Neural progenitor cell (in vitro differentiated cells): Measurements from ENCODE around the gene ARHGAP21. TPM values are rescaled to one million over a fixed set of nuclear protein-coding genes. Genes with fewer than 3 reads are reported as not detected.
A peak's percentile ranks its signal among the peaks of the same experiment; 100 is the strongest.
"Not testable (repeated sequence)": the region's sequence is repeated elsewhere in the genome, so short reads cannot be mapped to it uniquely, and the experiment has no call there.

Experiments
- DNase-seq: peaks from one replicate; pipeline ENCODE4 v3.0.0-alpha.2; 2016; ENCODE audit warnings: low spot score
- H2AFZ ChIP-seq: fragments of 200-600 bp; sonication (generic); replicated peaks from 2 replicates; pipeline ENCODE4 v1.6.1; 2016; ENCODE audit warnings: antibody characterized with exemption
- H3F3A ChIP-seq: fragments of 200-600 bp; sonication (generic); 2 replicates; pipeline ENCODE4 v1.6.1; 2016; ENCODE audit warnings: antibody characterized with exemption, low read depth
- H3K27ac ChIP-seq: fragments of 200-600 bp; sonication (generic); 2 replicates; pipeline ENCODE4 v1.5.1; 2016; ENCODE audit warnings: mild to moderate bottlenecking
- H3K27me3 ChIP-seq: fragments of 200-600 bp; sonication (generic); 2 replicates; pipeline ENCODE4 v1.6.1; 2016; ENCODE audit warnings: mild to moderate bottlenecking, moderate library complexity
- H3K36me3 ChIP-seq: fragments of 200-600 bp; sonication (generic); 2 replicates; pipeline ENCODE4 v1.5.1; 2016
- H3K4me1 ChIP-seq: fragments of 200-600 bp; sonication (generic); 2 replicates; pipeline ENCODE4 v1.6.1; 2016; ENCODE audit warnings: mixed run types
- H3K4me2 ChIP-seq: fragments of 200-600 bp; sonication (generic); 2 replicates; pipeline ENCODE4 v1.6.1; 2016
- H3K4me3 ChIP-seq: fragments of 200-600 bp; sonication (generic); 2 replicates; pipeline ENCODE4 v1.5.1; 2016
- H3K79me2 ChIP-seq: fragments of 200-600 bp; sonication (generic); 2 replicates; pipeline ENCODE4 v1.6.1; 2016; ENCODE audit warnings: low read depth
- H3K9ac ChIP-seq: fragments of 200-600 bp; sonication (generic); 2 replicates; pipeline ENCODE4 v1.6.1; 2016
- H3K9me3 ChIP-seq: fragments of 200-600 bp; sonication (generic); 2 replicates; pipeline ENCODE4 v1.5.1; 2016; ENCODE audit warnings: low read depth
- H4K20me1 ChIP-seq: fragments of 200-600 bp; sonication (generic); 2 replicates; pipeline ENCODE4 v1.6.1; 2016; ENCODE audit warnings: low read depth
- H3K27ac Mint-ChIP-seq: 3 replicates; pipeline ENCODE4 v1.8.0; 2021; ENCODE audit warnings: mixed read lengths
- H3K27me3 Mint-ChIP-seq: 2 replicates; pipeline ENCODE4 v1.8.0; 2022; ENCODE audit warnings: low read depth, mild to moderate bottlenecking, inconsistent platforms, moderate library complexity, mixed read lengths; ENCODE audit not compliant: insufficient read depth
- H3K36me3 Mint-ChIP-seq: 3 replicates; pipeline ENCODE4 v1.8.0; 2021; ENCODE audit warnings: mixed read lengths
- H3K4me1 Mint-ChIP-seq: 3 replicates; pipeline ENCODE4 v1.8.0; 2021; ENCODE audit warnings: mixed read lengths
- H3K4me3 Mint-ChIP-seq: 3 replicates; pipeline ENCODE4 v1.8.0; 2021; ENCODE audit warnings: mild to moderate bottlenecking, moderate library complexity, mixed read lengths
- H3K9me3 Mint-ChIP-seq: 3 replicates; pipeline ENCODE4 v1.8.0; 2020; ENCODE audit warnings: mixed read lengths
- CTCF ChIP-seq: fragments of 200-600 bp; sonication (generic); IDR thresholded peaks from 2 replicates; pipeline ENCODE4 v1.5.1; 2017; ENCODE audit warnings: antibody characterized with exemption, mild to moderate bottlenecking
- EZH2 ChIP-seq: fragments of 200-600 bp; sonication (generic); IDR thresholded peaks from 2 replicates; pipeline ENCODE4 v1.6.1; 2017; ENCODE audit warnings: antibody characterized with exemption, mild to moderate bottlenecking, moderate library complexity
- EZH2phosphoT487 ChIP-seq: fragments of 200-600 bp; sonication (generic); IDR thresholded peaks from 2 replicates; pipeline ENCODE4 v1.6.1; 2017; ENCODE audit warnings: antibody characterized with exemption
- total RNA-seq: library from RNA; depleted of rRNA; stranded (reverse); fragments of >200 nt; gene quantifications from 2 replicates; pipeline ENCODE4 v1.2.3, GENCODE V29; 2015; ENCODE audit warnings: low replicate concordance

ARHGAP21 gene
- total RNA-seq, result 58.8 and 65.7 TPM in 2 replicates

GRCh38 chr10:24723788-24724380 lies at the start of gene ARHGAP21:
Gene ARHGAP21 (minus strand): TSS chr10:24723887. CDS start chr10:24721899, 1,988 bp downstream.
- Histone ChIP-seq H3K27ac (peak within 1 kb of the TSS; percentile 60), H3K4me1 (peaks cover 27% of the 10 kb centered on the region), H3K4me3 (peak within 1 kb of the TSS; percentile 98), H3K9ac (peak within 1 kb of the TSS; percentile 76), H3K4me2 (peak within 1 kb of the TSS; percentile 95), H3K9me3 (no peaks in the 10 kb centered on the region), H2AFZ (peak within 1 kb of the TSS; percentile 93), H3F3A (peaks cover 8% of the 10 kb centered on the region), H3K36me3 (no peaks in the 10 kb centered on the region), H3K79me2 (peaks cover 44% of the 10 kb centered on the region), H3K27me3 (peaks cover 7% of the 10 kb centered on the region), H4K20me1 (peaks cover 35% of the 10 kb centered on the region)
- no peaks in the 10 kb centered on the region for H3K9me3 Mint-ChIP-seq
- TF ChIP-seq CTCF, result no peak
- no peak for TF ChIP-seq EZH2phosphoT487
- TF ChIP-seq EZH2, result no peak
- H3K4me1 Mint-ChIP-seq, result peaks cover 24% of the 10 kb centered on the region
- peak within 1 kb of the TSS; percentile 96 for H3K4me3 Mint-ChIP-seq
- no peaks in the 10 kb centered on the region for H3K27me3 Mint-ChIP-seq
- DNase-seq, result peak; percentile 73
- H3K36me3 Mint-ChIP-seq, result peaks cover 6% of the 10 kb centered on the region
- H3K27ac Mint-ChIP-seq, result peak within 1 kb of the TSS; percentile 95

- Mint-ChIP-seq H3K4me1 (no peaks in the 10 kb centered on the region), H3K27ac (no peak overlapping the region), H3K4me3 (no peak overlapping the region), H3K27me3 (no peaks in the 10 kb centered on the region), H3K9me3 (no peaks in the 10 kb centered on the region), H3K36me3 (no peaks in the 10 kb centered on the region)
- no peak overlapping the region for H3K4me2 ChIP-seq
- no peaks in the 10 kb centered on the region for H4K20me1 ChIP-seq
- no peak for DNase-seq
- H3F3A ChIP-seq, result no peaks in the 10 kb centered on the region
- H3K4me1 ChIP-seq, result no peaks in the 10 kb centered on the region
- H3K79me2 ChIP-seq, result no peaks in the 10 kb centered on the region
- H3K36me3 ChIP-seq, result no peaks in the 10 kb centered on the region
- H3K4me3 ChIP-seq, result no peak overlapping the region
- no peak overlapping the region for H3K9ac ChIP-seq
- no peaks in the 10 kb centered on the region for H3K9me3 ChIP-seq
- no peak overlapping the region for H2AFZ ChIP-seq
- H3K27me3 ChIP-seq, result no peaks in the 10 kb centered on the region
- no peak for TF ChIP-seq CTCF
- TF ChIP-seq EZH2, result no peak
- no peak for TF ChIP-seq EZH2phosphoT487
- no peak overlapping the region for H3K27ac ChIP-seq
Measured at GRCh38 chr10:24771943-24772694, 48.4 kb upstream of the ARHGAP21 start.

GRCh38 chr10:24764991-24765390 lies 41.3 kb upstream of the ARHGAP21 start:
- H3K9me3 Mint-ChIP-seq, result peaks cover 29% of the 10 kb centered on the region
- not testable (repeated sequence) for H3K36me3 ChIP-seq

More at GRCh38 chr10:24764991-24765390, 41.3 kb upstream of the ARHGAP21 start:
- peaks cover 14% of the 10 kb centered on the region for H3K4me1 Mint-ChIP-seq
- H3K4me1 ChIP-seq, H3K4me3 ChIP-seq, H3K9ac ChIP-seq, H3K9me3 ChIP-seq, H3K27ac Mint-ChIP-seq, DNase-seq, H2AFZ ChIP-seq, H3F3A ChIP-seq, H3K27me3 ChIP-seq, H3K4me2 ChIP-seq, H3K27ac ChIP-seq, H3K4me3 Mint-ChIP-seq, H3K36me3 Mint-ChIP-seq, H4K20me1 ChIP-seq, H3K27me3 Mint-ChIP-seq, H3K79me2 ChIP-seq: not testable (repeated sequence)
